HT-29 (cell line): Measurements from ENCODE around the gene ZNF473. TPM values are rescaled to one million over a fixed set of nuclear protein-coding genes. Genes with fewer than 3 reads are reported as not detected.
"Not testable (repeated sequence)": the region's sequence is repeated elsewhere in the genome, so short reads cannot be mapped to it uniquely, and the experiment has no call there.

Source experiments
- DNase-seq: peaks from one replicate; pipeline ENCODE4 v3.0.0-alpha.2; 2015; ENCODE audit warnings: low spot score
- total RNA-seq: library from RNA; depleted of rRNA; stranded (reverse); fragments of >200 nt; shearing (Covaris generic); gene quantifications from 2 replicates; pipeline ENCODE4 v1.2.3, GENCODE V29; 2014; rRNA removed

ZNF473 gene
- total RNA-seq, 1 experiment from 2014 or later: 18.9 TPM

DNA sequence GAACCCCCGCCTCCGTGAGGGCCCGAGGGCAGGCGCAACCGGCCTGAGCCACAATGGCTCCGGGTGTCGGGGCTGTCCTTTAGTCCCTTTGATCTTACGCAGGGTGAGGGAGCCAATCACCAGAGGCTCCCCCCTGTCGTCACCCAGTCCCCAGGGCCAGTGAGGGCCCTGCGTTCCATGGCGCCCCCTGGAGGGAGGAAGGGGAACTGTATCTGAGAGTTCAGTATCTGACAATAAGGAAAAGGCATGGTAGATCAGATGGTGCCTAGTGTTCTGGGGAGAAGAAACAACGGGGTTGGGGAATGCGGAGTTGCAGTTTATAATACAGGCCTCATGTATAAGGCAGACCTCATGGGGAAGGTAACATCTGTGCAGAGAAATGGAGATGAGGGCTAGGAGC, 72.1 kb downstream of the ZNF473 start:
- not testable (repeated sequence) for DNase-seq

- not testable (repeated sequence) for DNase-seq
Observed at GRCh38 chr19:50098892-50099291, 73.1 kb downstream of the ZNF473 start.

GRCh38 chr19:50099696-50100095, 73.9 kb downstream of the ZNF473 start:
- not testable (repeated sequence) for DNase-seq

DNA sequence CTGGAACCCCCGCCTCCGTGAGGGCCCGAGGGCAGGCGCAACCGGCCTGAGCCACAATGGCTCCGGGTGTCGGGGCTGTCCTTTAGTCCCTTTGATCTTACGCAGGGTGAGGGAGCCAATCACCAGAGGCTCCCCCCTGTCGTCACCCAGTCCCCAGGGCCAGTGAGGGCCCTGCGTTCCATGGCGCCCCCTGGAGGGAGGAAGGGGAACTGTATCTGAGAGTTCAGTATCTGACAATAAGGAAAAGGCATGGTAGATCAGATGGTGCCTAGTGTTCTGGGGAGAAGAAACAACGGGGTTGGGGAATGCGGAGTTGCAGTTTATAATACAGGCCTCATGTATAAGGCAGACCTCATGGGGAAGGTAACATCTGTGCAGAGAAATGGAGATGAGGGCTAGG, 75.1 kb downstream of the ZNF473 start:
- DNase-seq: not testable (repeated sequence)

Other genes starting within 250 kb of the ZNF473 start
- gene FUZ, start 212.7 kb upstream of the ZNF473 start, total RNA-seq: 2.0 and 3.1 TPM in 2 replicates
- gene MED25, start 207.7 kb upstream of the ZNF473 start, total RNA-seq: 88.3 and 91.9 TPM in 2 replicates
- gene PTOV1, start 174.8 kb upstream of the ZNF473 start, total RNA-seq: 188 and 218 TPM in 2 replicates
- gene PNKP, start 158.4 kb upstream of the ZNF473 start, total RNA-seq: 215 and 243 TPM in 2 replicates
- 89.9 and 96.4 TPM in 2 replicates for gene AKT1S1, start 148.7 kb upstream of the ZNF473 start, total RNA-seq
- gene TBC1D17, start 148.3 kb upstream of the ZNF473 start, total RNA-seq: 34.5 and 38.4 TPM in 2 replicates
- gene IL4I1, start 129.1 kb upstream of the ZNF473 start, total RNA-seq: 1.1 and 2.3 TPM in 2 replicates
- 32.2 and 32.8 TPM in 2 replicates for gene ATF5, start 96.8 kb upstream of the ZNF473 start, total RNA-seq
- gene NUP62, start 96.5 kb upstream of the ZNF473 start, total RNA-seq: 133 TPM in 2 replicates
- gene SIGLEC11, start 64.8 kb upstream of the ZNF473 start, total RNA-seq: not detected in 2 replicates
- gene VRK3, start 633 bp upstream of the ZNF473 start, total RNA-seq: 46.1 and 47.7 TPM in 2 replicates
- not detected in 2 replicates for gene IZUMO2, start 137.3 kb downstream of the ZNF473 start, total RNA-seq
- 130 and 172 TPM in 2 replicates for gene MYH14, start 177.6 kb downstream of the ZNF473 start, total RNA-seq